HUES64 (cell line): ENCODE data around the gene DBNDD2. TPM values are rescaled to one million over a fixed set of nuclear protein-coding genes. Genes with fewer than 3 reads are reported as not detected.

Experiments
- H3K27ac ChIP-seq: 2 replicates; pipeline ENCODE4 v1.7.0; 2013; ENCODE audit warnings: low read depth, low read length, inconsistent platforms
- H3K27me3 ChIP-seq: 2 replicates; pipeline ENCODE4 v1.6.1; 2013; ENCODE audit warnings: mild to moderate bottlenecking, low read length; ENCODE audit not compliant: insufficient read depth
- H3K36me3 ChIP-seq: 2 replicates; pipeline ENCODE4 v1.6.1; 2013; ENCODE audit warnings: mild to moderate bottlenecking, low read length; ENCODE audit not compliant: insufficient read depth
- H3K4me1 ChIP-seq: 2 replicates; pipeline ENCODE4 v1.6.1; 2013; ENCODE audit warnings: mild to moderate bottlenecking, low read length, moderate library complexity; ENCODE audit not compliant: insufficient read depth
- H3K4me3 ChIP-seq: 2 replicates; pipeline ENCODE4 v1.5.1; 2013; ENCODE audit warnings: mild to moderate bottlenecking, low read length, moderate library complexity
- H3K9ac ChIP-seq: 2 replicates; pipeline ENCODE4 v1.6.1; 2013; ENCODE audit warnings: mild to moderate bottlenecking, low read depth, low read length
- H3K9me3 ChIP-seq: 2 replicates; pipeline ENCODE4 v1.6.1; 2013; ENCODE audit warnings: low read depth, low read length; ENCODE audit not compliant: insufficient read depth
- WGBS: fragments of 150-250, 120-280 bp; methylation state at CpG from one replicate; pipeline ENCODE4 v1.1.7; 2013; ENCODE audit warnings: missing lambda C conversion rate; 5-methylcytosine and 5-hydroxymethylcytosine counted together
- polyA plus RNA-seq, 2 experiments: library from polyadenylated mRNA; stranded (reverse); fragments of 50-300 nt; gene quantifications; one replicate each; pipeline ENCODE4 v1.2.3, GENCODE V29; 2013

DBNDD2 gene
- polyA plus RNA-seq (2013, experiment 1 of 2), result 29.1 TPM
- 34.5 TPM for polyA plus RNA-seq (2013, experiment 2 of 2)

GRCh38 chr20:45407783-45408645 is at the start of gene DBNDD2:
Gene DBNDD2 (plus strand): TSS chr20:45408289. CDS start chr20:45408468, 179 bp downstream.
- peaks cover 41% of the 10 kb centered on the region for H3K27me3 ChIP-seq
- H3K27ac ChIP-seq, result peak within 1 kb of the TSS; percentile 42; the same call in 1 of the 2 replicates
- peaks cover 10% of the 10 kb centered on the region for H3K4me1 ChIP-seq
- peak within 1 kb of the TSS; percentile 93 for H3K4me3 ChIP-seq
- no peaks in the 10 kb centered on the region for H3K9me3 ChIP-seq
- H3K36me3 ChIP-seq, result peaks cover 30% of the 10 kb centered on the region
- WGBS, result 93% methylated on average over 19 of the region's 21 CpGs
- peak within 1 kb of the TSS; percentile 87 for H3K9ac ChIP-seq

GRCh38 chr20:45359069-45359405 is 49.1 kb upstream of the DBNDD2 start:
- 87% methylated on average over 7 of the region's 7 CpGs for WGBS
- H3K4me1 ChIP-seq, result peaks cover 17% of the 10 kb centered on the region
- no peak overlapping the region for H3K9ac ChIP-seq

GRCh38 chr20:45359406-45360148 is 48.5 kb upstream of the DBNDD2 start:
- 84% methylated on average over 9 of the region's 9 CpGs for WGBS
- Histone ChIP-seq H3K9ac (no peak overlapping the region), H3K27ac (no peak overlapping the region), H3K9me3 (no peaks in the 10 kb centered on the region), H3K4me3 (no peak overlapping the region), H3K4me1 (peaks cover 17% of the 10 kb centered on the region), H3K27me3 (no peaks in the 10 kb centered on the region), H3K36me3 (no peaks in the 10 kb centered on the region)

More at GRCh38 chr20:45359069-45359405, 49.1 kb upstream of the DBNDD2 start:
- no peak overlapping the region for H3K27ac ChIP-seq
- H3K4me3 ChIP-seq, result no peak overlapping the region
- no peaks in the 10 kb centered on the region for H3K36me3 ChIP-seq
- H3K27me3 ChIP-seq, result no peaks in the 10 kb centered on the region
- no peaks in the 10 kb centered on the region for H3K9me3 ChIP-seq

GRCh38 chr20:45361793-45362192 is 46.3 kb upstream of the DBNDD2 start:
- no peak overlapping the region for H3K9ac ChIP-seq
- WGBS, result 95% methylated on average over 5 of the region's 6 CpGs
- no peak overlapping the region for H3K4me3 ChIP-seq
- no peaks in the 10 kb centered on the region for H3K9me3 ChIP-seq
- peaks cover 17% of the 10 kb centered on the region for H3K4me1 ChIP-seq
- no peaks in the 10 kb centered on the region for H3K27me3 ChIP-seq
- peaks cover 17% of the 10 kb centered on the region for H3K36me3 ChIP-seq
- no peak overlapping the region for H3K27ac ChIP-seq

GRCh38 chr20:45362804-45363610 is 45.1 kb upstream of the DBNDD2 start, which contains the start of gene SYS1:
Gene SYS1 (plus strand): TSS chr20:45363156. CDS start chr20:45363532, 376 bp downstream.
- H3K36me3 ChIP-seq, result peaks cover 29% of the 10 kb centered on the region
- H3K9ac ChIP-seq, result peak within 1 kb of the TSS; percentile 79
- H3K27me3 ChIP-seq, result no peaks in the 10 kb centered on the region
- H3K9me3 ChIP-seq, result no peaks in the 10 kb centered on the region
- WGBS, result under 1% methylated on average over 55 of the region's 55 CpGs
- H3K4me1 ChIP-seq, result peaks cover 14% of the 10 kb centered on the region
- peak within 1 kb of the TSS; percentile 78 for H3K4me3 ChIP-seq
- H3K27ac ChIP-seq, result peak within 1 kb of the TSS; percentile 81

- Histone ChIP-seq H3K9me3 (no peaks in the 10 kb centered on the region), H3K9ac (peak overlapping the region; percentile 79), H3K36me3 (peaks cover 37% of the 10 kb centered on the region), H3K27ac (no peak overlapping the region), H3K4me3 (peak overlapping the region; percentile 78), H3K27me3 (no peaks in the 10 kb centered on the region), H3K4me1 (peaks cover 8% of the 10 kb centered on the region; the same call in 1 of the 2 replicates)
- 32% methylated on average over 22 of the region's 23 CpGs for WGBS
Observed at GRCh38 chr20:45363611-45364492, 44.2 kb upstream of the DBNDD2 start.

GRCh38 chr20:45365444-45365970 is 42.6 kb upstream of the DBNDD2 start:
- H3K27ac ChIP-seq, result no peak overlapping the region
- no peaks in the 10 kb centered on the region for H3K9me3 ChIP-seq
- peaks cover 6% of the 10 kb centered on the region; the same call in 1 of the 2 replicates for H3K4me1 ChIP-seq
- H3K4me3 ChIP-seq, result no peak overlapping the region
- peaks cover 37% of the 10 kb centered on the region for H3K36me3 ChIP-seq
- H3K27me3 ChIP-seq, result no peaks in the 10 kb centered on the region
- H3K9ac ChIP-seq, result no peak overlapping the region
- 92% methylated on average over 5 of the region's 5 CpGs for WGBS

GRCh38 chr20:45366192-45366591 is 41.9 kb upstream of the DBNDD2 start:
- Histone ChIP-seq H3K36me3 (peaks cover 37% of the 10 kb centered on the region), H3K27me3 (no peaks in the 10 kb centered on the region), H3K4me3 (no peak overlapping the region), H3K27ac (no peak overlapping the region), H3K9me3 (no peaks in the 10 kb centered on the region), H3K9ac (no peak overlapping the region), H3K4me1 (peaks cover 6% of the 10 kb centered on the region; the same call in 1 of the 2 replicates)
- 92% methylated on average over 1 of the region's 1 CpG for WGBS

GRCh38 chr20:45366631-45367030 is 41.5 kb upstream of the DBNDD2 start:
- Histone ChIP-seq H3K9me3 (no peaks in the 10 kb centered on the region), H3K36me3 (peaks cover 37% of the 10 kb centered on the region), H3K9ac (no peak overlapping the region), H3K27me3 (no peaks in the 10 kb centered on the region), H3K4me3 (no peak overlapping the region), H3K27ac (no peak overlapping the region), H3K4me1 (peaks cover 6% of the 10 kb centered on the region; the same call in 1 of the 2 replicates)
- WGBS, result 87% methylated on average over 11 of the region's 11 CpGs

GRCh38 chr20:45367126-45367525 is 41.0 kb upstream of the DBNDD2 start:
- Histone ChIP-seq H3K4me3 (no peak overlapping the region), H3K36me3 (peaks cover 37% of the 10 kb centered on the region), H3K4me1 (peaks cover 6% of the 10 kb centered on the region; the same call in 1 of the 2 replicates), H3K27ac (no peak overlapping the region), H3K9me3 (no peaks in the 10 kb centered on the region), H3K27me3 (no peaks in the 10 kb centered on the region), H3K9ac (no peak overlapping the region)
